Liver (tissue), 3 donors: ENCODE data around the gene NCSTN.

Experiments used
- CTCF ChIP-seq: fragments of 150-350 bp; IDR thresholded peaks from 2 replicates; pipeline ENCODE4 v1.5.1; 2017; ENCODE audit warnings: improper control_type of control experiment, low read depth, low read length; ENCODE audit not compliant: missing input control
- EGR1 ChIP-seq, 2 donors: IDR thresholded peaks; 2 replicates each; pipeline ENCODE4 v1.6.1; 2016 to 2018; ENCODE audit warnings: antibody characterized with exemption in 2 of 2, low read depth in 2 of 2
- MAX ChIP-seq: IDR thresholded peaks from 2 replicates; pipeline ENCODE4 v1.6.1; 2016; ENCODE audit warnings: antibody characterized with exemption
- TAF1 ChIP-seq: conservative IDR thresholded peaks from 2 replicates; pipeline ENCODE4 v1.6.1; 2016; ENCODE audit warnings: antibody characterized with exemption, mild to moderate bottlenecking
- YY1 ChIP-seq: IDR thresholded peaks from 2 replicates; pipeline ENCODE4 v1.6.1; 2016; ENCODE audit warnings: antibody characterized with exemption, mild to moderate bottlenecking
- donor health status: healthy.
- donor health status: healthy.

- no peak for TF ChIP-seq CTCF
- no peak for TF ChIP-seq YY1
- no peak for TF ChIP-seq MAX
- no peak for TF ChIP-seq EGR1 (IDR thresholded peaks at IDR 0.05; ENCODE audit: low read depth in 2 of 2)
- TF ChIP-seq TAF1 = no peak
Observed at GRCh38 chr1:160361199-160361598, 18.0 kb downstream of the NCSTN start.
